Activated CD4-positive, alpha-beta T cell treated with anti-CD3 and anti-CD28 coated beads, Interleukin-2, amount 50 U/mL, for 1 hour (primary cell): ENCODE data around the gene MMP24OS.
"Not testable (repeated sequence)": the region's sequence is repeated elsewhere in the genome, so short reads cannot be mapped to it uniquely, and the experiment has no call there.

Experiments used
- DNase-seq: peaks from one replicate; pipeline ENCODE4 v3.0.0-alpha.2; 2020

The MMP24OS gene

GRCh38 chr20:35273449-35274171 lies 4.3 kb downstream of the MMP24OS start:
- DNase-seq: no peak

GRCh38 chr20:35271904-35272303 lies 6.0 kb downstream of the MMP24OS start:
- DNase-seq: no peak

GRCh38 chr20:35271073-35271882 lies 6.6 kb downstream of the MMP24OS start:
- DNase-seq: no peak

- DNase-seq: no peak
Observed at GRCh38 chr20:35270021-35270902, 7.7 kb downstream of the MMP24OS start.

GRCh38 chr20:35269055-35269781 lies 8.7 kb downstream of the MMP24OS start:
- peak; percentile 45 for DNase-seq

- DNase-seq: no peak
Observed at GRCh38 chr20:35267092-35267491, 10.8 kb downstream of the MMP24OS start.

GRCh38 chr20:35264755-35265154 lies 13.2 kb downstream of the MMP24OS start:
- no peak for DNase-seq

GRCh38 chr20:35263532-35264341 lies 14.2 kb downstream of the MMP24OS start:
- DNase-seq: no peak

GRCh38 chr20:35262731-35263531 lies 15.0 kb downstream of the MMP24OS start:
- not testable (repeated sequence) for DNase-seq

- not testable (repeated sequence) for DNase-seq
Observed at GRCh38 chr20:35262321-35262720, 15.6 kb downstream of the MMP24OS start.

- no peak for DNase-seq
Observed at GRCh38 chr20:35260426-35260825, 17.5 kb downstream of the MMP24OS start.

GRCh38 chr20:35257175-35257909 lies 20.6 kb downstream of the MMP24OS start:
- no peak for DNase-seq

GRCh38 chr20:35254448-35254999 lies 23.4 kb downstream of the MMP24OS start:
- no peak for DNase-seq

GRCh38 chr20:35253010-35253409 lies 24.9 kb downstream of the MMP24OS start:
- DNase-seq: no peak

GRCh38 chr20:35252598-35252997 lies 25.3 kb downstream of the MMP24OS start:
- DNase-seq: not testable (repeated sequence)

GRCh38 chr20:35252037-35252461 lies 25.9 kb downstream of the MMP24OS start:
- no peak for DNase-seq

- no peak for DNase-seq
Observed at GRCh38 chr20:35251613-35251940, 26.3 kb downstream of the MMP24OS start.

- no peak for DNase-seq
Observed at GRCh38 chr20:35248641-35249475, 29.1 kb downstream of the MMP24OS start.

- DNase-seq: no peak
Observed at GRCh38 chr20:35246723-35247122, 31.2 kb downstream of the MMP24OS start.
